ENCODE results near the gene ZDHHC9.

DNA sequence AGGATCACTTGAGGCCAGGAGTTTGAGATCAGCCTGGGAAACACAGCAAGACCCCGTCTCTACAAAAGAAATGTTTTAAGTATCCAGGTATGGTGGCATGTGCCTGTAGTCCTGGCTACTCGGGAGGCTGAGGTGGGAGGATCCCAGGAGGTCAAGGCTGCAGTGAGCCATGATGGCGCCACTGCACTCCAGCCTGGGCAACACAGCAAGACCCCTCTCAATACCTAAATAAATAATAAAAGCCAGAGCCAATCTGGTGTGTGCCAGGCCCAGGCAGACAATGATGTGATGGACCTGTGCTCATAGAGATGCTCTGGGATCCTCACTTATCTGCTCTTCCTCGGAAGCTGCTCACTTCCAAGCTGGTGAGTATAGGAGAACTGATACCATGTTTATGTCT lies 82.1 kb downstream of the ZDHHC9 start:
- TF ChIP-seq, protein P1, sequence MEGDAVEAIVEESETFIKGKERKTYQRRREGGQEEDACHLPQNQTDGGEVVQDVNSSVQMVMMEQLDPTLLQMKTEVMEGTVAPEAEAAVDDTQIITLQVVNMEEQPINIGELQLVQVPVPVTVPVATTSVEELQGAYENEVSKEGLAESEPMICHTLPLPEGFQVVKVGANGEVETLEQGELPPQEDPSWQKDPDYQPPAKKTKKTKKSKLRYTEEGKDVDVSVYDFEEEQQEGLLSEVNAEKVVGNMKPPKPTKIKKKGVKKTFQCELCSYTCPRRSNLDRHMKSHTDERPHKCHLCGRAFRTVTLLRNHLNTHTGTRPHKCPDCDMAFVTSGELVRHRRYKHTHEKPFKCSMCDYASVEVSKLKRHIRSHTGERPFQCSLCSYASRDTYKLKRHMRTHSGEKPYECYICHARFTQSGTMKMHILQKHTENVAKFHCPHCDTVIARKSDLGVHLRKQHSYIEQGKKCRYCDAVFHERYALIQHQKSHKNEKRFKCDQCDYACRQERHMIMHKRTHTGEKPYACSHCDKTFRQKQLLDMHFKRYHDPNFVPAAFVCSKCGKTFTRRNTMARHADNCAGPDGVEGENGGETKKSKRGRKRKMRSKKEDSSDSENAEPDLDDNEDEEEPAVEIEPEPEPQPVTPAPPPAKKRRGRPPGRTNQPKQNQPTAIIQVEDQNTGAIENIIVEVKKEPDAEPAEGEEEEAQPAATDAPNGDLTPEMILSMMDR (IDR thresholded peaks at IDR 0.05; ENCODE audit: borderline replicate concordance, extremely low read depth, low read length, poor library complexity, severe bottlenecking): no peak
- TF ChIP-seq EZH2 (IDR thresholded peaks at IDR 0.05; ENCODE audit: borderline replicate concordance, low read depth, low read length, severe bottlenecking): no peak
